GM12873 (cell line): ENCODE data around the gene TRAF3.

Source experiments
- CTCF ChIP-seq: IDR thresholded peaks from 2 replicates; pipeline ENCODE4 v1.5.1; 2012; ENCODE audit warnings: low read depth, mild to moderate bottlenecking, moderate library complexity, low read length, control low read depth; ENCODE audit not compliant: insufficient read depth; ENCODE audit errors: missing control alignments

The TRAF3 gene

DNA sequence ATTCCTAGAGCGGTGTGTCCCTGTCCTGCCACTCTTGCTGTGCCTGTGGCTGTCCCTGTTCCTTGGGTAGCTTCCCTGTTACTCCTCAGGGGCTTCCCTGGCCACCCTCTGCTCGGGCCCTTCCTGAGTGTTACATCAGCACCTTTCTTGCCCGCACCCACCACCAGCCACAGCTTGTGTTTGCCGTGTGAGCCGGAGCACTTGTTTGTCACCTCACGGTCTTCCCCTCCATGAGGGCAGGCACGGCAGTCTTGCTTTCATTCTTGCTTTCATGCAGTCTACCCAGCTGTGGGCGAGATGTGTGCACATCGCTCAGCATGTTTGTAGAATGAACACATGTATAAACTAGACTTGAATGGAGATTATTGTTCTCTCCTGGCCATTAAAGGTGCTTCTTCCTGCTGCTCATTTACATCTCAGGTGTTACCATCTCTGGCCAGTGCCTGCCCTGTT is 42.0 kb downstream of the TRAF3 start:
- no peak for TF ChIP-seq CTCF

- no peak for TF ChIP-seq CTCF
Observed at GRCh38 chr14:102819747-102820330, 42.6 kb downstream of the TRAF3 start.

GRCh38 chr14:102821252-102821651 is 44.0 kb downstream of the TRAF3 start:
- no peak for TF ChIP-seq CTCF

DNA sequence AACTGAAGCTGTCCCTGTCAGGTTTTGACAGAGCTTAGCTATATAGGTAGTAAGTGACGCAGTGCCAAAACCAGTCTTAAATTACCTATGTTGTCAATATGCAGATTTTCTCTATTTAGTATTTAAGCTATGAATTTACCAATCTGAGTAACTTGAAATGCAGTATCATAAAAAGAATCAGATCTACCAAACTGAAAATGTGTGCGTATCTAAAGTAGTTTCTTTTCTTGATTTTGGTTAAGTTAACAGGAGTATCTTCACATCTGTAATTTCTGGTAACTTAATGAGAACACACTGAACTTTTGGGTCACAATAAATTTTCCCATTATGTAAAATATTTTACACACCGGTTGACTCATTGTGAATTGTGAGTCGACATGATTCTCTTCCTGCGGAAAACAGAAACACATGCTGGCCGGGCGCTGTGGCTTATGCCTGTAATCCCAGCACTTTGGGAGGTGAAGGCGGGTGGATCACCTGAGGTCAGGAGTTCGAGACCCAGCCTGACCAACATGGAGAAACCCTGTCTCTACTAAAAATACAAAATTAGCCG is 45.1 kb downstream of the TRAF3 start:
- no peak for TF ChIP-seq CTCF

GRCh38 chr14:102823546-102823945 is 46.3 kb downstream of the TRAF3 start:
- TF ChIP-seq CTCF: no peak

GRCh38 chr14:102824832-102825231 is 47.6 kb downstream of the TRAF3 start:
- no peak for TF ChIP-seq CTCF

DNA sequence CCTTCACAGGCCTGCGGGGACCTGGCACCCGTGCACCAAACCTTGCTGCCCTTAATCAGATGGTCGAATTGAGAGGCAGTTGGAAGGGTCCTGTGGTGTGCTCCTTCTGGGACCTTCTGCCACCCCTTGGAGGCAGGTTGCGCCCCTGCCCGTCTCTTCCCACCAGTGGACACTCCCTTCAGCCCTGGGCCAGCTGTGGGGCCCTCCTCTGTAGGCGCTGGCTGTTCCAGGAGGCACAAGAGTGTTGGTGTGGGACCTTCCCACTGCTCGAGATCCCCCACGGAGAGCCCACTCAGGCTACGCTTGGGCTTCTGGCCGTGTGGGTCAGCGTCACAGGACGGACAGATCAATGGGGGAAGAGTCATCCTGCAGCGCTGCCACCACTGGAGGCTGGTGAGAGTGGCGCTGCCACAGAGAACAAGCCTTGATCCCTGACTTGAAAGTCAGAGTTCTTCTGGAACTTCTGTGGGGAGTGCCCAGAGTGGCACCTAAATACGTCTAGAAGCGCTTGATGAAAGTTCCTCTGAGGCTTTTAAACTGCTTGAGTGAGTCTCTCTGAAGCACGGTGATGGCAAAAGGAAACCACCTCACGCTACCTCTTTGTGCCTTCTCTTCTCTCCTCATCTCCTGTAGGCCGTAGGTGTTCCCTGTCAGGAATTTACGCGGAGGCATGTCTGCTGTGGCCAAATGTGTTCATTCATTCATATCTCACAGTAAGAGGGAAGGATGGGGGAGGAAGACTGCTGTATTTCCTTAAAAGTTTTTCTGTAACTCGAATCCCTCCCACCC is 48.3 kb downstream of the TRAF3 start:
- TF ChIP-seq CTCF: no peak
